GM18498 (cell line): Measurements from ENCODE around the gene ARHGAP24.
A peak's percentile ranks its signal among the peaks of the same experiment; 100 is the strongest.
"Not testable (repeated sequence)": the region's sequence is repeated elsewhere in the genome, so short reads cannot be mapped to it uniquely, and the experiment has no call there.

Experiments used
- ATAC-seq: cut with Tn5 transposase; IDR thresholded peaks from one replicate; pipeline ENCODE4 v1.9.1; 2021; ENCODE audit warnings: mild to moderate bottlenecking, moderate library complexity; ENCODE audit not compliant: unreplicated experiment

Gene ARHGAP24

GRCh38 chr4:85515701-85516100 lies 40.8 kb downstream of the ARHGAP24 start:
- ATAC-seq: no peak

- ATAC-seq: not testable (repeated sequence)
Observed at GRCh38 chr4:85518526-85518925, 43.6 kb downstream of the ARHGAP24 start.

- no peak for ATAC-seq
Observed at GRCh38 chr4:85520765-85521749, 46.1 kb downstream of the ARHGAP24 start.

- no peak for ATAC-seq
Observed at GRCh38 chr4:85522277-85522676, 47.3 kb downstream of the ARHGAP24 start.

GRCh38 chr4:85522836-85523235 lies 47.9 kb downstream of the ARHGAP24 start:
- ATAC-seq: no peak

- ATAC-seq: no peak
Observed at GRCh38 chr4:85527815-85528214, 52.9 kb downstream of the ARHGAP24 start.

- no peak for ATAC-seq
Observed at GRCh38 chr4:85531560-85532341, 56.8 kb downstream of the ARHGAP24 start.

- no peak for ATAC-seq
Observed at GRCh38 chr4:85534120-85534519, 59.2 kb downstream of the ARHGAP24 start.

- ATAC-seq: no peak
Observed at GRCh38 chr4:85543832-85544231, 68.9 kb downstream of the ARHGAP24 start.

- no peak for ATAC-seq
Observed at GRCh38 chr4:85544751-85545150, 69.8 kb downstream of the ARHGAP24 start.

- ATAC-seq: no peak
Observed at GRCh38 chr4:85548116-85548515, 73.2 kb downstream of the ARHGAP24 start.

GRCh38 chr4:85548841-85549240 lies 73.9 kb downstream of the ARHGAP24 start:
- no peak for ATAC-seq

GRCh38 chr4:85555206-85555605 lies 80.3 kb downstream of the ARHGAP24 start:
- no peak for ATAC-seq

GRCh38 chr4:85556283-85556682 lies 81.3 kb downstream of the ARHGAP24 start:
- no peak for ATAC-seq

GRCh38 chr4:85557016-85557901 lies 82.3 kb downstream of the ARHGAP24 start:
- ATAC-seq: peak; percentile 98

GRCh38 chr4:85565761-85566480 lies 91.0 kb downstream of the ARHGAP24 start:
- ATAC-seq: no peak

- ATAC-seq: peak; percentile 82
Observed at GRCh38 chr4:85569730-85570299, 94.9 kb downstream of the ARHGAP24 start.

GRCh38 chr4:85570388-85570787 lies 95.4 kb downstream of the ARHGAP24 start:
- ATAC-seq: no peak

- ATAC-seq: peak; percentile 37
Observed at GRCh38 chr4:85571008-85571407, 96.1 kb downstream of the ARHGAP24 start.

- no peak for ATAC-seq
Observed at GRCh38 chr4:85573270-85573669, 98.3 kb downstream of the ARHGAP24 start.
